ENCODE data around the gene DBN1. TPM values are rescaled to one million over a fixed set of nuclear protein-coding genes. Genes with fewer than 3 reads are reported as not detected.

Gene DBN1
- polyA plus RNA-seq, 1 donor (not counting 4 experiments of a cell fraction or from before 2014, with no cell fraction given): 59.4 TPM

DNA sequence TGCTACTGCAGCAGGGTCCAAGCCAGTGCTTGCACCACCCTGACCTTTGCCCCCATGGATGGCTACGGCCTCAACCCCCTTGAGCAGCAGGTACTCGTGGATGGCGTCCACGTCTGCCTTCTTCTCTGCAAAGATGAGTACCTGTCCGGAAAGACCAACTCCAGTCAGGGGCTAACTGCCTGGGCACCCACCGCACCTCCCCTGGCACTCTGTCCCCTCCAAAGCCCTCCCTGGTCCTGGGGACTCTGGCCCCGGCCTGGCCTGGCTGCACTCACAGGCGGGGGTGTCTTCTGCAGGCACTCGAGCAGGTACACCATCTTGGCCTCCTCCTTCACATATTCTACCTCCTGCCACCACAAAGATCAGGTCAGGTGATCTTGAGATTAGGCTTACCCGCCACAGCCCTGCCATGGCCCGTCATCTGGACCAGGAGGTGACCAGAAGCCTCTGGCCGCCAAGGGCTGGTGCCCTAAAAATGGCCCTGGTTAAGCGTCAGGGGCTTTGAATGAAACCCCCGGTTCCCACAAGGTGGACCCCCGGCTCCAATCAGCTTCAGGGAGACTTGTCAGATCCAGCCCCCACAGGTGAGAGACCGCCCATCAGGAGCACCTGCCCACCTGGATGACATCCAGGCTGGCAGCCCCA, 39.4 kb upstream of the DBN1 start:
- Histone ChIP-seq H2AFZ (ENCODE audit: control insufficient read depth, low read length) (no peak overlapping the region), H3K27ac (ENCODE audit: control insufficient read depth, insufficient read depth, low read length) (no peak overlapping the region), H4K20me1 (ENCODE audit: control insufficient read depth, extremely low read depth, insufficient read depth, low read length) (no peaks in the 10 kb centered on the region), H3K4me3 (ENCODE audit: control insufficient read depth in 2 of 3, extremely low read depth in 1 of 3, insufficient read depth in 2 of 3, low read depth in 1 of 3, low read length in 3 of 3) (no peak overlapping the region), H3K4me2 (ENCODE audit: control insufficient read depth, extremely low read depth, insufficient read depth, low read depth, low read length) (no peak overlapping the region), H3K9ac (ENCODE audit: control insufficient read depth, extremely low read depth, insufficient read depth, low read length) (no peak overlapping the region), H3K27me3 (ENCODE audit: control insufficient read depth, extremely low read depth, insufficient read depth, low read length) (no peaks in the 10 kb centered on the region), H3K79me2 (ENCODE audit: control insufficient read depth, insufficient read depth, low read length) (peaks cover 24% of the 10 kb centered on the region), H3K4me1 (ENCODE audit: control insufficient read depth, extremely low read depth, insufficient read depth, low read length) (peaks cover 8% of the 10 kb centered on the region), H3K9me3 (ENCODE audit: control insufficient read depth, low read depth, low read length) (no peaks in the 10 kb centered on the region), H3K36me3 (ENCODE audit: control insufficient read depth in 2 of 2, extremely low read depth in 1 of 2, insufficient read depth in 2 of 2, low read length in 2 of 2) (peaks cover 31 to 43% of the 10 kb centered on the region in 2 experiments), H3K9me1 (ENCODE audit: control insufficient read depth, extremely low read depth, insufficient read depth, low read length) (no peaks in the 10 kb centered on the region)
- dilution Hi-C loops (cut with MboI; ENCODE audit: extremely low pct_ligation_motif_present, low sequenced_read_pairs): no loop called here
- TF ChIP-seq EZH2 (IDR thresholded peaks at IDR 0.05; ENCODE audit: low read length): no peak
- TF ChIP-seq, protein P1, sequence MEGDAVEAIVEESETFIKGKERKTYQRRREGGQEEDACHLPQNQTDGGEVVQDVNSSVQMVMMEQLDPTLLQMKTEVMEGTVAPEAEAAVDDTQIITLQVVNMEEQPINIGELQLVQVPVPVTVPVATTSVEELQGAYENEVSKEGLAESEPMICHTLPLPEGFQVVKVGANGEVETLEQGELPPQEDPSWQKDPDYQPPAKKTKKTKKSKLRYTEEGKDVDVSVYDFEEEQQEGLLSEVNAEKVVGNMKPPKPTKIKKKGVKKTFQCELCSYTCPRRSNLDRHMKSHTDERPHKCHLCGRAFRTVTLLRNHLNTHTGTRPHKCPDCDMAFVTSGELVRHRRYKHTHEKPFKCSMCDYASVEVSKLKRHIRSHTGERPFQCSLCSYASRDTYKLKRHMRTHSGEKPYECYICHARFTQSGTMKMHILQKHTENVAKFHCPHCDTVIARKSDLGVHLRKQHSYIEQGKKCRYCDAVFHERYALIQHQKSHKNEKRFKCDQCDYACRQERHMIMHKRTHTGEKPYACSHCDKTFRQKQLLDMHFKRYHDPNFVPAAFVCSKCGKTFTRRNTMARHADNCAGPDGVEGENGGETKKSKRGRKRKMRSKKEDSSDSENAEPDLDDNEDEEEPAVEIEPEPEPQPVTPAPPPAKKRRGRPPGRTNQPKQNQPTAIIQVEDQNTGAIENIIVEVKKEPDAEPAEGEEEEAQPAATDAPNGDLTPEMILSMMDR (optimal IDR thresholded peaks at IDR 0.05 in 1 of 3, IDR thresholded peaks at IDR 0.05 in 1 of 3, conservative IDR thresholded peaks at IDR 0.05 in 1 of 3; ENCODE audit: extremely low read depth in 1 of 3, insufficient read depth in 2 of 3, low read length in 3 of 3): no peak
- FAIRE-seq (no peak), DNase-seq (ENCODE audit: low read depth, low spot score) (no peak)

DNA sequence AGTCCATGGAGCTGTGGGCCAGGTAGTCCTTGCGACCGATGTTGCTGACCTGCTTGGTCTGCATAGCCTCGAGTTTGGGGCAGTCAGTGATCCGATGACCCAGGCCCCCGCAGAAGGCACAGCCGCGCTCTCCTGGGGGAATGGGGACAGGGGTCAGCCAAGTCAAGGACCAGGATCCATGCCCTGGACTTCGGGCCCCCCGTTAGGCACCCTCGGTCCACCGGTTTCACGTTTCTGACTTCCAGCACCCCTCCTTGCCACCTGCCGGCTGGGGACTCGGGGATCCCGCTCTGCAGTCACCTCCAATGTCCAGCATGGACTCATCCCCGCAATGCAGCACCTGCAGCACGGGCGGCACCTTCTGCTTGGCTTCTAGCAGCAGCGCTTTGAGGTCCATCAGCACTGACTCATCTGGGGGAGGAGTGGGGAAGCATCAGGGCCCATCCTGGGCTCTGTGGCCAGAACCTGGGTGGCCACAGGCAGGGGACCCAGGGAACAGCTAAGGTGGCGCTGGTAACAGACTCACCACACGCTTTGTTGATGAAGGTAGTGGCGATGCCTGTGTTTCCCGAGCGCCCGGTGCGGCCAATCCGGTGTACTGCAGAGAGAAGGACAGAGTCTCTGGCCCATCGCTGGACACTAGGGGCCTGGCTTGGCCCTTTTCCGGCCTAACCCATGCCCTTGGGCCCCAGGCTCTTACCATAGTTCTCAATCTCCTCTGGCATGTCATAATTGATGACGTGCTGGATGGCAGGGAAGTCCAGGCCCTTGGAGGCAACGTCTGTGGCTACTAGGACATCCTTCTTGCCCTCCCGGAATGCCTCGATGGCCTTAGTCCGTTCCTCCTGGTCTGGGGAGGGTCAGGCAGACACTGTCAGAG, 38.6 kb upstream of the DBN1 start:
- no peak for TF ChIP-seq EZH2 (IDR thresholded peaks at IDR 0.05; ENCODE audit: low read length)
- TF ChIP-seq, protein P1 (optimal IDR thresholded peaks at IDR 0.05 in 1 of 3, IDR thresholded peaks at IDR 0.05 in 1 of 3, conservative IDR thresholded peaks at IDR 0.05 in 1 of 3; ENCODE audit: extremely low read depth in 1 of 3, insufficient read depth in 2 of 3, low read length in 3 of 3): no peak
- no peaks in the 10 kb centered on the region for H3K27me3 ChIP-seq (ENCODE audit: control insufficient read depth, extremely low read depth, insufficient read depth, low read length)
- peaks cover 33 to 43% of the 10 kb centered on the region in 2 experiments for H3K36me3 ChIP-seq (ENCODE audit: control insufficient read depth in 2 of 2, extremely low read depth in 1 of 2, insufficient read depth in 2 of 2, low read length in 2 of 2)
- peaks cover 8% of the 10 kb centered on the region for H3K4me1 ChIP-seq (ENCODE audit: control insufficient read depth, extremely low read depth, insufficient read depth, low read length)
- no peak overlapping the region for H3K4me2 ChIP-seq (ENCODE audit: control insufficient read depth, extremely low read depth, insufficient read depth, low read depth, low read length)
- DNase-seq (ENCODE audit: low read depth, low spot score): no peak
- H3K4me3 ChIP-seq (ENCODE audit: control insufficient read depth in 2 of 3, extremely low read depth in 1 of 3, insufficient read depth in 2 of 3, low read depth in 1 of 3, low read length in 3 of 3): no peak overlapping the region
- H4K20me1 ChIP-seq (ENCODE audit: control insufficient read depth, extremely low read depth, insufficient read depth, low read length): no peaks in the 10 kb centered on the region
- dilution Hi-C loops (cut with MboI; ENCODE audit: extremely low pct_ligation_motif_present, low sequenced_read_pairs): no loop called here
- H2AFZ ChIP-seq (ENCODE audit: control insufficient read depth, low read length): no peak overlapping the region
- H3K9me1 ChIP-seq (ENCODE audit: control insufficient read depth, extremely low read depth, insufficient read depth, low read length): no peaks in the 10 kb centered on the region
- FAIRE-seq: no peak
- H3K27ac ChIP-seq (ENCODE audit: control insufficient read depth, insufficient read depth, low read length): no peak overlapping the region
- H3K9me3 ChIP-seq (ENCODE audit: control insufficient read depth, low read depth, low read length): no peaks in the 10 kb centered on the region
- peaks cover 24% of the 10 kb centered on the region for H3K79me2 ChIP-seq (ENCODE audit: control insufficient read depth, insufficient read depth, low read length)
- H3K9ac ChIP-seq (ENCODE audit: control insufficient read depth, extremely low read depth, insufficient read depth, low read length): no peak overlapping the region
